H1 (cell line): Measurements from ENCODE around the gene APP. TPM values are rescaled to one million over a fixed set of nuclear protein-coding genes. Genes with fewer than 3 reads are reported as not detected.

ENCODE experiments used
- CTCF ChIA-PET: fragments of 300-600 bp; sonication (Branson Sonifier 250); formaldehyde crosslinking; loops from one replicate; lab custom pipeline; 2021; ENCODE audit not compliant: partially characterized antibody; lab: Charles Lee
- POLR2A ChIA-PET: fragments of 300-600 bp; sonication (Branson Sonifier 250); formaldehyde crosslinking; loops from one replicate; lab custom pipeline; 2021; ENCODE audit warnings: inconsistent platforms; ENCODE audit not compliant: partially characterized antibody; lab: Charles Lee
- DNase-seq, 2 experiments: peaks; one replicate each; pipeline versions ENCODE4 v3.0.0 to v3.0.0-alpha.2; 2010 to 2022; ENCODE audit warnings: low spot score in 2 of 2, low read depth in 1 of 2, mixed read lengths in 1 of 2
- FAIRE-seq: peaks from 2 replicates; lab custom pipeline; 2011; peaks lifted over from hg19 to GRCh38; lab: Jason Lieb, UNC
- H2AFZ ChIP-seq: 2 replicates; pipeline ENCODE4 v1.8.1; 2012; ENCODE audit warnings: low read length, inconsistent platforms
- H2AK5ac ChIP-seq: 2 replicates; pipeline ENCODE4 v1.6.1; 2013; ENCODE audit warnings: low read depth, low read length
- H2BK120ac ChIP-seq: replicated peaks from 2 replicates; pipeline ENCODE3; 2013; ENCODE audit warnings: low read depth, low read length, inconsistent platforms
- H2BK12ac ChIP-seq: 2 replicates; pipeline ENCODE4 v1.6.1; 2013; ENCODE audit warnings: low read depth, low read length
- H2BK15ac ChIP-seq: 2 replicates; pipeline ENCODE4 v1.6.1; 2013; ENCODE audit warnings: low read length
- H2BK20ac ChIP-seq: 2 replicates; pipeline ENCODE4 v1.6.1; 2013; ENCODE audit warnings: low read length
- H2BK5ac ChIP-seq: 2 replicates; pipeline ENCODE4 v1.6.1; 2013; ENCODE audit warnings: low read depth, low read length
- H3K14ac ChIP-seq: 2 replicates; pipeline ENCODE4 v1.6.1; 2013; ENCODE audit warnings: inconsistent platforms; ENCODE audit not compliant: insufficient read length
- H3K18ac ChIP-seq: 2 replicates; pipeline ENCODE4 v1.6.1; 2013; ENCODE audit warnings: low read length; ENCODE audit errors: extremely low read depth
- H3K23ac ChIP-seq: 2 replicates; pipeline ENCODE4 v1.6.1; 2013; ENCODE audit warnings: inconsistent platforms; ENCODE audit not compliant: insufficient read length
- H3K23me2 ChIP-seq: 2 replicates; pipeline ENCODE4 v1.6.1; 2013; ENCODE audit warnings: low read depth, low read length
- H3K27ac ChIP-seq: 2 replicates; pipeline ENCODE4 v1.6.1; 2011; ENCODE audit warnings: low read depth, low read length, inconsistent platforms
- H3K27me3 ChIP-seq, 4 experiments: replicated peaks in 1 of 4; 1 replicate in 1 of 4; 2 replicates in 3 of 4; pipeline versions ENCODE4 v1.6.1 to v1.8.1; 2011 to 2013; ENCODE audit warnings: low read length in 3 of 4, mild to moderate bottlenecking in 3 of 4, inconsistent platforms in 2 of 4, mixed read lengths in 2 of 4, moderate library complexity in 1 of 4; ENCODE audit not compliant: control insufficient read depth in 3 of 4, insufficient read depth in 3 of 4; ENCODE audit errors: extremely low read depth in 1 of 4
- H3K36me3 ChIP-seq, 4 experiments: 2 replicates each; pipeline versions ENCODE4 v1.6.1 to v1.8.1; 2011 to 2013; ENCODE audit warnings: mild to moderate bottlenecking in 4 of 4, low read length in 3 of 4, moderate library complexity in 2 of 4, control low read depth in 1 of 4, inconsistent platforms in 1 of 4; ENCODE audit not compliant: insufficient read depth in 4 of 4, control insufficient read depth in 2 of 4
- H3K4ac ChIP-seq: replicated peaks from 2 replicates; pipeline ENCODE3; 2013; ENCODE audit warnings: low read length, low read depth, mixed read lengths, inconsistent platforms; ENCODE audit not compliant: insufficient read length
- H3K4me1 ChIP-seq, 4 experiments: replicated peaks in 1 of 4; 1 replicate in 1 of 4; 2 replicates in 3 of 4; pipeline versions ENCODE4 v1.6.1 to v1.8.1; 2011 to 2013; ENCODE audit warnings: low read length in 3 of 4, inconsistent platforms in 2 of 4, mixed read lengths in 1 of 4; ENCODE audit not compliant: insufficient read depth in 4 of 4, control insufficient read depth in 3 of 4
- H3K4me2 ChIP-seq, 2 experiments: 2 replicates each; pipeline versions ENCODE4 v1.6.1 to v1.8.1; 2011 to 2013; ENCODE audit warnings: low read depth in 2 of 2, low read length in 2 of 2, control low read depth in 1 of 2, inconsistent platforms in 1 of 2, mild to moderate bottlenecking in 1 of 2; ENCODE audit not compliant: insufficient read depth in 1 of 2
- H3K4me3 ChIP-seq, 4 experiments: fragments of 200-600, 300-600 bp in 1 of 4; sonication (generic), shearing (Covaris generic), sonication (Bioruptor Twin) in 1 of 4; 2 replicates each; pipeline versions ENCODE4 v1.5.1 to v1.8.1; 2011 to 2016; ENCODE audit warnings: low read length in 4 of 4, low read depth in 3 of 4, control low read depth in 2 of 4, inconsistent platforms in 2 of 4, mild to moderate bottlenecking in 2 of 4, mixed read lengths in 1 of 4, moderate library complexity in 1 of 4; ENCODE audit not compliant: insufficient read depth in 2 of 4; ENCODE audit errors: extremely low read depth in 1 of 4
- H3K56ac ChIP-seq: replicated peaks from 2 replicates; pipeline ENCODE3; 2013; ENCODE audit warnings: low read depth, mild to moderate bottlenecking, mixed read lengths, low read length, inconsistent platforms; ENCODE audit not compliant: insufficient read length
- H3K79me1 ChIP-seq: 2 replicates; pipeline ENCODE4 v1.6.1; 2013; ENCODE audit warnings: low read depth, low read length, control low read depth
- H3K79me2 ChIP-seq, 2 experiments: 2 replicates each; pipeline versions ENCODE4 v1.6.1 to v1.8.1; 2012 to 2013; ENCODE audit warnings: low read length in 2 of 2, mild to moderate bottlenecking in 2 of 2, inconsistent platforms in 1 of 2; ENCODE audit not compliant: insufficient read depth in 2 of 2, control insufficient read depth in 1 of 2
- H3K9ac ChIP-seq, 4 experiments: replicated peaks in 1 of 4; 1 replicate in 1 of 4; 2 replicates in 3 of 4; pipeline versions ENCODE4 v1.6.1 to v1.8.1; 2011 to 2013; ENCODE audit warnings: low read depth in 3 of 4, low read length in 3 of 4, control low read depth in 2 of 4, mild to moderate bottlenecking in 2 of 4, moderate library complexity in 2 of 4, inconsistent platforms in 1 of 4; ENCODE audit errors: extremely low read depth in 1 of 4
- H3K9me3 ChIP-seq, 2 experiments: 2 replicates each; pipeline versions ENCODE4 v1.6.1 to v1.8.1; 2012 to 2013; ENCODE audit warnings: mild to moderate bottlenecking in 2 of 2, moderate library complexity in 2 of 2, control low read depth in 1 of 2, inconsistent platforms in 1 of 2, low read depth in 1 of 2, low read length in 1 of 2, mixed read lengths in 1 of 2; ENCODE audit not compliant: insufficient read depth in 2 of 2
- H4K20me1 ChIP-seq, 2 experiments: replicated peaks in 1 of 2; 2 replicates each; pipeline versions ENCODE3 to v1.8.1; 2011 to 2013; ENCODE audit warnings: inconsistent platforms in 2 of 2, low read length in 2 of 2, mild to moderate bottlenecking in 1 of 2; ENCODE audit not compliant: insufficient read depth in 2 of 2, control insufficient read depth in 1 of 2
- H4K5ac ChIP-seq: 2 replicates; pipeline ENCODE4 v1.6.1; 2013; ENCODE audit warnings: low read length, low read depth, mixed read lengths, inconsistent platforms; ENCODE audit not compliant: insufficient read length
- H4K8ac ChIP-seq: 2 replicates; pipeline ENCODE4 v1.8.0; 2013; ENCODE audit warnings: mild to moderate bottlenecking, moderate library complexity, low read length, inconsistent platforms; ENCODE audit not compliant: insufficient read depth; ENCODE audit errors: extremely low read depth
- H4K91ac ChIP-seq: replicated peaks from 2 replicates; pipeline ENCODE3; 2013; ENCODE audit warnings: low read length, mixed read lengths, inconsistent platforms; ENCODE audit not compliant: insufficient read length
- ATF2 ChIP-seq: IDR thresholded peaks from 2 replicates; pipeline ENCODE4 v1.6.1; 2012; ENCODE audit warnings: low read length, inconsistent platforms
- BACH1 ChIP-seq: IDR thresholded peaks from 2 replicates; pipeline ENCODE4 v1.6.1; 2012; ENCODE audit warnings: low read length, improper control_type of control experiment
- BCL11A ChIP-seq, 2 experiments: IDR thresholded peaks; one replicate each; pipeline ENCODE4 v1.6.1; 2011; ENCODE audit warnings: low read depth in 2 of 2, low read length in 2 of 2, mild to moderate bottlenecking in 2 of 2
- CEBPB ChIP-seq: IDR thresholded peaks from 2 replicates; pipeline ENCODE4 v1.6.1; 2012; ENCODE audit warnings: low read depth, low read length
- CREB1 ChIP-seq: IDR thresholded peaks from 2 replicates; pipeline ENCODE4 v1.6.1; 2012; ENCODE audit warnings: inconsistent platforms
- HDAC6 ChIP-seq: IDR thresholded peaks from one replicate; pipeline ENCODE4 v1.7.1; 2012; ENCODE audit warnings: low read depth, mild to moderate bottlenecking, inconsistent platforms, low read length, moderate library complexity
- MAX ChIP-seq: IDR thresholded peaks from 2 replicates; pipeline ENCODE4 v1.6.1; 2012; ENCODE audit warnings: inconsistent platforms
- RAD21 ChIP-seq, 2 experiments: IDR thresholded peaks in 1 of 2; conservative IDR thresholded peaks in 1 of 2; 2 replicates each; pipeline ENCODE4 v1.6.1; 2011; ENCODE audit warnings: low read depth in 2 of 2, low read length in 2 of 2, improper control_type of control experiment in 1 of 2, inconsistent platforms in 1 of 2, mild to moderate bottlenecking in 1 of 2, moderate library complexity in 1 of 2
- RXRA ChIP-seq: IDR thresholded peaks from 2 replicates; pipeline ENCODE4 v1.6.1; 2011; ENCODE audit warnings: low read depth, mild to moderate bottlenecking, low read length, moderate library complexity; ENCODE audit not compliant: insufficient read depth
- TEAD4 ChIP-seq: IDR thresholded peaks from 2 replicates; pipeline ENCODE4 v1.6.1; 2012; ENCODE audit warnings: low read depth, low read length, inconsistent platforms, mixed read lengths
- WGBS, 2 experiments: shearing (Covaris generic) in 1 of 2; methylation state at CpG; one replicate each; pipeline versions ENCODE4 v1.1.6 to v1.1.7; 2013 to 2015; ENCODE audit warnings: low lambda C conversion rate in 2 of 2, mixed read lengths in 2 of 2, inconsistent platforms in 1 of 2, low coverage in 1 of 2, missing lambda C conversion rate in 1 of 2; ENCODE audit not compliant: insufficient replicate concordance in 2 of 2, insufficient coverage in 1 of 2, insufficient read length in 1 of 2; ENCODE audit errors: extremely low coverage in 1 of 2, missing lambda C conversion rate in 1 of 2; 5-methylcytosine and 5-hydroxymethylcytosine counted together
- polyA plus RNA-seq, 7 experiments: library from polyadenylated mRNA; depleted of rRNA in 3 of 7; stranded (reverse) in 5 of 7; unstranded in 2 of 7; fragments of >200 nt in 5 of 7; fragments of 200-250 nt in 2 of 7; gene quantifications; 1 replicate in 5 of 7; 2 replicates in 1 of 7; 4 replicates in 1 of 7; pipeline versions ENCODE4 v1.2.1 to v1.2.3, GENCODE V29; 2011 to 2013; ENCODE audit warnings: missing spikeins in 2 of 7, mixed read lengths in 2 of 7
- total RNA-seq: library from RNA; stranded (reverse); fragmentation: NEBNext Ultra II Directional; extraction: Animal tissue kit (Norgen Biotek cat#: 25700); gene quantifications from 2 replicates; pipeline ENCODE4 v1.2.1, GENCODE V29; 2021

APP gene
- total and polyA plus RNA-seq, 2 of the 8 experiments (the other 6 are each of a cell fraction or from before 2014, with no cell fraction given) = 375 to 551 TPM

GRCh38 chr21:26085882-26086281 is 84.7 kb downstream of the APP start:
- ChIA-PET POLR2A (interaction anchor here (0.6 kb wide), 1 partner anchor 12 kb away, joined by 3 read pairs; no protein-coding TSS in a partner anchor), CTCF (interaction anchor here (0.6 to 1.2 kb wide), 2 partner anchors 8 to 28 kb away, joined by 3 read pairs; no protein-coding TSS in a partner anchor)
- Histone ChIP-seq H2BK15ac (no peak overlapping the region), H4K91ac (no peak overlapping the region), H3K4me3 (no peak overlapping the region), H3K27ac (no peak overlapping the region), H3K9ac (no peak overlapping the region), H2AFZ (no peak overlapping the region), H3K23ac (no peak overlapping the region), H4K8ac (no peak overlapping the region), H2BK120ac (no peak overlapping the region), H3K4me2 (no peak overlapping the region), H3K36me3 (peaks cover 0 to 17% (median 3%) of the 10 kb centered on the region in 4 experiments; a peak in 3 of 8 replicates), H3K9me3 (no peaks in the 10 kb centered on the region), H3K27me3 (no peaks in the 10 kb centered on the region), H2BK5ac (no peak overlapping the region), H3K56ac (no peak overlapping the region), H2AK5ac (no peak overlapping the region), H4K5ac (no peak overlapping the region), H3K18ac (no peak overlapping the region), H2BK20ac (no peak overlapping the region), H3K14ac (no peak overlapping the region), H4K20me1 (no peaks in the 10 kb centered on the region), H3K4me1 (peaks cover 0 to 11% (median 7%) of the 10 kb centered on the region in 4 experiments; a peak in 4 of 7 replicates), H3K79me1 (peaks cover 3% of the 10 kb centered on the region), H3K4ac (no peak overlapping the region), H3K23me2 (no peaks in the 10 kb centered on the region), H3K79me2 (peaks cover 0 to 83% of the 10 kb centered on the region in 2 experiments; a peak in 3 of 4 replicates), H2BK12ac (no peak overlapping the region)
- no peak for DNase-seq
- WGBS, 2 experiments = 96% methylated on average over 1 of the region's 1 CpG; no CpG with 5 or more reads in 1 of the 2 experiments
- FAIRE-seq = no peak
- TF ChIP-seq RXRA = no peak
- TF ChIP-seq BACH1 = no peak
- TF ChIP-seq ATF2 = no peak
- TF ChIP-seq RAD21 (IDR thresholded peaks at IDR 0.05 in 1 of 2, conservative IDR thresholded peaks at IDR 0.05 in 1 of 2; ENCODE audit: low read depth in 2 of 2, low read length in 2 of 2) = no peak
- no peak for TF ChIP-seq TEAD4
- TF ChIP-seq CREB1 = no peak
- TF ChIP-seq BCL11A (IDR thresholded peaks at IDR 0.05; ENCODE audit: low read depth in 2 of 2, low read length in 2 of 2) = no peak
- TF ChIP-seq HDAC6 = no peak
- TF ChIP-seq CEBPB = no peak
- no peak for TF ChIP-seq MAX
